Liver (tissue), 3 donors: ENCODE measurements around the gene RAB31.
"Not testable (repeated sequence)": the region's sequence is repeated elsewhere in the genome, so short reads cannot be mapped to it uniquely, and the experiment has no call there.

Experiments used
- EGR1 ChIP-seq, 2 donors: IDR thresholded peaks; 2 replicates each; pipeline ENCODE4 v1.6.1; 2016 to 2018; ENCODE audit warnings: antibody characterized with exemption in 2 of 2, low read depth in 2 of 2
- JUND ChIP-seq, 2 donors: IDR thresholded peaks; 2 replicates each; pipeline ENCODE4 v1.6.1; 2016; ENCODE audit warnings: antibody characterized with exemption in 2 of 2
- RAD21 ChIP-seq, 2 donors: IDR thresholded peaks; 2 replicates each; pipeline ENCODE4 v1.6.1; 2016; ENCODE audit warnings: antibody characterized with exemption in 2 of 2, mild to moderate bottlenecking in 2 of 2
- SP1 ChIP-seq: IDR thresholded peaks from 2 replicates; pipeline ENCODE4 v1.6.1; 2018; ENCODE audit warnings: antibody characterized with exemption, mild to moderate bottlenecking
- TAF1 ChIP-seq: conservative IDR thresholded peaks from 2 replicates; pipeline ENCODE4 v1.6.1; 2016; ENCODE audit warnings: antibody characterized with exemption, mild to moderate bottlenecking
- YY1 ChIP-seq: IDR thresholded peaks from 2 replicates; pipeline ENCODE4 v1.6.1; 2016; ENCODE audit warnings: antibody characterized with exemption, mild to moderate bottlenecking
- TF ChIP-seq, protein P1 (sequence below): fragments of 150-350 bp; IDR thresholded peaks from 2 replicates; pipeline ENCODE4 v1.5.1; 2017; ENCODE audit warnings: improper control_type of control experiment, low read depth, low read length; ENCODE audit not compliant: missing input control
- TF ChIP-seq, protein P2 (sequence below): IDR thresholded peaks from 2 replicates; pipeline ENCODE4 v1.6.1; 2016; ENCODE audit warnings: antibody characterized with exemption
- TF ChIP-seq, protein P3 (sequence below): IDR thresholded peaks from 2 replicates; pipeline ENCODE4 v1.6.1; 2016; ENCODE audit warnings: antibody characterized with exemption, mild to moderate bottlenecking
- TF ChIP-seq, protein P4 (sequence below): IDR thresholded peaks from 2 replicates; pipeline ENCODE4 v1.6.1; 2016; ENCODE audit warnings: antibody characterized with exemption
- TF ChIP-seq, protein P5 (sequence below): IDR thresholded peaks from 2 replicates; pipeline ENCODE4 v1.6.1; 2016; ENCODE audit warnings: antibody characterized with exemption
- donor health status: healthy.
- donor health status: healthy.

DNA sequence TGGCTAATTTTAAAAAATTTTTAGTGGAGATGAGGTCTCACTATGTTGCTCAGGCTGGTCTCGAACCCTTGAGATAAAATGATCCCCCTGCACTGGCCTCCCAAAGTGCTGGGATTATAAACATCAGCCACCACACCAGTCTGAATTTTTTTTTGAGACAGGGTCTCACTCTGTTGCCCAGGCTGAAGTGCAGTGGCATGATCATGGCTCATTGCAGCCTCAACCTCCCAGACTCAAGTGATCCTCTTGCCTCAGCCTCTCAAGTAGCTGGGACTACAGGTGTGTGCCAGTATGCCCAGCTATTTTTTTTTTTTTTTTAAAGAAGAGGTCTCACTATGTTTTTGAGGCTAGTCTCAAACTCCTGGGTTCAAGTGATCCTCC is 191.4 kb downstream of the RAB31 start:
- not testable (repeated sequence) for TF ChIP-seq TAF1; YY1; JUND (IDR thresholded peaks at IDR 0.05); RAD21 (IDR thresholded peaks at IDR 0.05); EGR1 (IDR thresholded peaks at IDR 0.05; ENCODE audit: low read depth in 2 of 2); SP1
- TF ChIP-seq, protein P1, sequence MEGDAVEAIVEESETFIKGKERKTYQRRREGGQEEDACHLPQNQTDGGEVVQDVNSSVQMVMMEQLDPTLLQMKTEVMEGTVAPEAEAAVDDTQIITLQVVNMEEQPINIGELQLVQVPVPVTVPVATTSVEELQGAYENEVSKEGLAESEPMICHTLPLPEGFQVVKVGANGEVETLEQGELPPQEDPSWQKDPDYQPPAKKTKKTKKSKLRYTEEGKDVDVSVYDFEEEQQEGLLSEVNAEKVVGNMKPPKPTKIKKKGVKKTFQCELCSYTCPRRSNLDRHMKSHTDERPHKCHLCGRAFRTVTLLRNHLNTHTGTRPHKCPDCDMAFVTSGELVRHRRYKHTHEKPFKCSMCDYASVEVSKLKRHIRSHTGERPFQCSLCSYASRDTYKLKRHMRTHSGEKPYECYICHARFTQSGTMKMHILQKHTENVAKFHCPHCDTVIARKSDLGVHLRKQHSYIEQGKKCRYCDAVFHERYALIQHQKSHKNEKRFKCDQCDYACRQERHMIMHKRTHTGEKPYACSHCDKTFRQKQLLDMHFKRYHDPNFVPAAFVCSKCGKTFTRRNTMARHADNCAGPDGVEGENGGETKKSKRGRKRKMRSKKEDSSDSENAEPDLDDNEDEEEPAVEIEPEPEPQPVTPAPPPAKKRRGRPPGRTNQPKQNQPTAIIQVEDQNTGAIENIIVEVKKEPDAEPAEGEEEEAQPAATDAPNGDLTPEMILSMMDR: not testable (repeated sequence)
- TF ChIP-seq, protein P2, sequence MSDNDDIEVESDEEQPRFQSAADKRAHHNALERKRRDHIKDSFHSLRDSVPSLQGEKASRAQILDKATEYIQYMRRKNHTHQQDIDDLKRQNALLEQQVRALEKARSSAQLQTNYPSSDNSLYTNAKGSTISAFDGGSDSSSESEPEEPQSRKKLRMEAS: not testable (repeated sequence)
- TF ChIP-seq, protein P3, sequence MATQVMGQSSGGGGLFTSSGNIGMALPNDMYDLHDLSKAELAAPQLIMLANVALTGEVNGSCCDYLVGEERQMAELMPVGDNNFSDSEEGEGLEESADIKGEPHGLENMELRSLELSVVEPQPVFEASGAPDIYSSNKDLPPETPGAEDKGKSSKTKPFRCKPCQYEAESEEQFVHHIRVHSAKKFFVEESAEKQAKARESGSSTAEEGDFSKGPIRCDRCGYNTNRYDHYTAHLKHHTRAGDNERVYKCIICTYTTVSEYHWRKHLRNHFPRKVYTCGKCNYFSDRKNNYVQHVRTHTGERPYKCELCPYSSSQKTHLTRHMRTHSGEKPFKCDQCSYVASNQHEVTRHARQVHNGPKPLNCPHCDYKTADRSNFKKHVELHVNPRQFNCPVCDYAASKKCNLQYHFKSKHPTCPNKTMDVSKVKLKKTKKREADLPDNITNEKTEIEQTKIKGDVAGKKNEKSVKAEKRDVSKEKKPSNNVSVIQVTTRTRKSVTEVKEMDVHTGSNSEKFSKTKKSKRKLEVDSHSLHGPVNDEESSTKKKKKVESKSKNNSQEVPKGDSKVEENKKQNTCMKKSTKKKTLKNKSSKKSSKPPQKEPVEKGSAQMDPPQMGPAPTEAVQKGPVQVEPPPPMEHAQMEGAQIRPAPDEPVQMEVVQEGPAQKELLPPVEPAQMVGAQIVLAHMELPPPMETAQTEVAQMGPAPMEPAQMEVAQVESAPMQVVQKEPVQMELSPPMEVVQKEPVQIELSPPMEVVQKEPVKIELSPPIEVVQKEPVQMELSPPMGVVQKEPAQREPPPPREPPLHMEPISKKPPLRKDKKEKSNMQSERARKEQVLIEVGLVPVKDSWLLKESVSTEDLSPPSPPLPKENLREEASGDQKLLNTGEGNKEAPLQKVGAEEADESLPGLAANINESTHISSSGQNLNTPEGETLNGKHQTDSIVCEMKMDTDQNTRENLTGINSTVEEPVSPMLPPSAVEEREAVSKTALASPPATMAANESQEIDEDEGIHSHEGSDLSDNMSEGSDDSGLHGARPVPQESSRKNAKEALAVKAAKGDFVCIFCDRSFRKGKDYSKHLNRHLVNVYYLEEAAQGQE: not testable (repeated sequence)
- TF ChIP-seq, protein P4, sequence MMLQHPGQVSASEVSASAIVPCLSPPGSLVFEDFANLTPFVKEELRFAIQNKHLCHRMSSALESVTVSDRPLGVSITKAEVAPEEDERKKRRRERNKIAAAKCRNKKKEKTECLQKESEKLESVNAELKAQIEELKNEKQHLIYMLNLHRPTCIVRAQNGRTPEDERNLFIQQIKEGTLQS: not testable (repeated sequence)
- TF ChIP-seq, protein P5, sequence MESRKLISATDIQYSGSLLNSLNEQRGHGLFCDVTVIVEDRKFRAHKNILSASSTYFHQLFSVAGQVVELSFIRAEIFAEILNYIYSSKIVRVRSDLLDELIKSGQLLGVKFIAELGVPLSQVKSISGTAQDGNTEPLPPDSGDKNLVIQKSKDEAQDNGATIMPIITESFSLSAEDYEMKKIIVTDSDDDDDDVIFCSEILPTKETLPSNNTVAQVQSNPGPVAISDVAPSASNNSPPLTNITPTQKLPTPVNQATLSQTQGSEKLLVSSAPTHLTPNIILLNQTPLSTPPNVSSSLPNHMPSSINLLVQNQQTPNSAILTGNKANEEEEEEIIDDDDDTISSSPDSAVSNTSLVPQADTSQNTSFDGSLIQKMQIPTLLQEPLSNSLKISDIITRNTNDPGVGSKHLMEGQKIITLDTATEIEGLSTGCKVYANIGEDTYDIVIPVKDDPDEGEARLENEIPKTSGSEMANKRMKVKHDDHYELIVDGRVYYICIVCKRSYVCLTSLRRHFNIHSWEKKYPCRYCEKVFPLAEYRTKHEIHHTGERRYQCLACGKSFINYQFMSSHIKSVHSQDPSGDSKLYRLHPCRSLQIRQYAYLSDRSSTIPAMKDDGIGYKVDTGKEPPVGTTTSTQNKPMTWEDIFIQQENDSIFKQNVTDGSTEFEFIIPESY: not testable (repeated sequence)
